Activated naive CD8-positive, alpha-beta T cell (primary cell): Measurements from ENCODE around the gene CBS.
"Not testable (repeated sequence)": the region's sequence is repeated elsewhere in the genome, so short reads cannot be mapped to it uniquely, and the experiment has no call there.

ENCODE experiments used
- H3K27ac Mint-ChIP-seq: one replicate; pipeline ENCODE4 v1.8.0; 2021; ENCODE audit warnings: mixed read lengths
- H3K27me3 Mint-ChIP-seq: one replicate; pipeline ENCODE4 v1.8.0; 2021; ENCODE audit warnings: mixed read lengths
- H3K36me3 Mint-ChIP-seq: one replicate; pipeline ENCODE4 v1.8.0; 2021; ENCODE audit warnings: mixed read lengths
- H3K4me1 Mint-ChIP-seq: one replicate; pipeline ENCODE4 v1.8.0; 2021; ENCODE audit warnings: low read depth, mixed read lengths
- H3K4me3 Mint-ChIP-seq: one replicate; pipeline ENCODE4 v1.8.0; 2021; ENCODE audit warnings: mild to moderate bottlenecking, mixed read lengths
- H3K9me3 Mint-ChIP-seq: one replicate; pipeline ENCODE4 v1.8.0; 2021; ENCODE audit warnings: low read depth, mixed read lengths

CBS gene

DNA sequence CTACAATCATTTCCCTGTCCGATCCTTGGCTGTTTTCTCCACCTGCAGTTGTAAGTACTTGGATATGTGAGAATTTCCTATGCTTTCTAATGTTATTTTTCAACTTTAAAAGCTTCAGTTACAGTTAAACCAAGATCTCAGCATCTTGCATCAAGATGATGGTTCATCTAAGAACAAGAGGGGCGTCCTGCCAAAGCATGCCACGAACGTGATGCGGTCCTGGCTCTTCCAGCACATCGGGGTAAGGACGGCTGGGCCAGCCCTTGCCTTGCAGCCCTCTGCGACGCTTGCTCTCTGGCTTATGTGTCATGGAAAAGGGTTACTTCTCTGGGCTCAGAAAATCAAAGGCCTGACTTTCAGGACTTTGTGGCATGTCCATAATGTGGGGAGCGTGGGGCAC, 54.4 kb downstream of the CBS start:
- Mint-ChIP-seq H3K27ac (no peak overlapping the region), H3K27me3 (no peaks in the 10 kb centered on the region), H3K4me1 (no peaks in the 10 kb centered on the region), H3K9me3 (no peaks in the 10 kb centered on the region), H3K4me3 (no peak overlapping the region), H3K36me3 (peaks cover 21% of the 10 kb centered on the region)

DNA sequence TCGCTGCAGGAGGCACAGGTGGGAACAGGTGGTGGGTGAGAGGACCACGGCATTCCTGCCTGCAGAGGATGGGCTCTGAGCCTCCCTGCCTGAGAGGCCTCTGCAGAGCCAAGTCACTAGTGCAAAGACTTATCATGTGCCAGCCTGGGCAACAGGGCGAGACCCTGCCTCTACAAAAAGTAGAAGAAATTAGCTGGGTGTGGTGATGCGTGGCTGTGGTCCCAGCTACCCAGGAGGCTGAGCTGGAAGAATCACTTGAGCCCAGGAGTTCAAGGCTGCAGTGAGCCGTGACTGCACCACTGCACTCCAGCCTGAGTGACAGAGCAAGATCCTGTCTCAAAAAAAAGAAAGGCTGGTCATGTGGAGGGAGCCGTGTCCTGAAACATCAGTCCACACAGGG, 54.9 kb downstream of the CBS start:
- no peaks in the 10 kb centered on the region for H3K9me3 Mint-ChIP-seq
- no peak overlapping the region for H3K4me3 Mint-ChIP-seq
- no peak overlapping the region for H3K27ac Mint-ChIP-seq
- H3K36me3 Mint-ChIP-seq: peaks cover 21% of the 10 kb centered on the region
- H3K4me1 Mint-ChIP-seq: no peaks in the 10 kb centered on the region
- H3K27me3 Mint-ChIP-seq: no peaks in the 10 kb centered on the region

DNA sequence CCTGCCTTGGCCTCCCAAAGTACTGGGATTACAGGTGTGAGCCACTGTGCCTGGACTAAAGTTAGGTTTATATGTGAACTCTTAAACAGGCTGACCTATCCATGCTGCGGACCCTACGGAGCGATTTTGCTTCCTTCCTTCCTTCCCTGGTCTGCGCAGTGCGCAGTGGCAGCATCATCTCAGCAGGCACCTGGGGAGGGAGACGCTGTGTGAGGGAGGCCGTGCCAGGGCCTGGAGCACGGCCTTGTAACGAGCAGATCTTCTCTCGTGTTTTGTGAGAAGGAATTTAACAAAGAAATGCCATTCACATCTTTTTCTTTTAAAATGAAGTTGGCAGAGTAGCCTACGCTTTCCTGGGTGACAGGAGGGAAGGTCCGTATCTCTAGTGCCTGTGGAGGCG, 55.5 kb downstream of the CBS start:
- Mint-ChIP-seq H3K27me3 (no peaks in the 10 kb centered on the region), H3K9me3 (no peaks in the 10 kb centered on the region), H3K4me1 (no peaks in the 10 kb centered on the region), H3K27ac (no peak overlapping the region), H3K4me3 (no peak overlapping the region), H3K36me3 (peaks cover 18% of the 10 kb centered on the region)

DNA sequence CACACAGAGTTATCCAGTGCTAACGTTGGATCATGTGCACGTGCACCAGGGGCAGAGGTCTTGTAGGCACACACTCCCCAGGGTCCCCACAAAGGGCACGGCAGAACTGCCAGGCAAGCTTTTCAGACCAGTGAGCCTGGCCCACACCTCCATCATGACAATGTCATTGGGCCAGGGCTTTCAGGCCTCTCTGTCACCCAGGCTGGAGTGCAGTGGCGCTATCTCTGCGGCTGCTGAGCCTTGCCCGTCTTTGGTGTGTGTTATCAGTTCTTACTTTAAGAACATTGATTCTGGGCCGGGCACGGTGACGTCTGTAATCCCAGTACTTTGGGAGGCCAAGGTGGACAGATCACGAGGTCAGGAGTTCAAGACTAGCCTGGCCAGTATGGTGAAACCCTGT, 57.1 kb downstream of the CBS start:
- Mint-ChIP-seq H3K9me3 (no peaks in the 10 kb centered on the region), H3K4me1 (no peaks in the 10 kb centered on the region), H3K27ac (no peak overlapping the region), H3K27me3 (no peaks in the 10 kb centered on the region), H3K4me3 (no peak overlapping the region), H3K36me3 (peaks cover 19% of the 10 kb centered on the region)

DNA sequence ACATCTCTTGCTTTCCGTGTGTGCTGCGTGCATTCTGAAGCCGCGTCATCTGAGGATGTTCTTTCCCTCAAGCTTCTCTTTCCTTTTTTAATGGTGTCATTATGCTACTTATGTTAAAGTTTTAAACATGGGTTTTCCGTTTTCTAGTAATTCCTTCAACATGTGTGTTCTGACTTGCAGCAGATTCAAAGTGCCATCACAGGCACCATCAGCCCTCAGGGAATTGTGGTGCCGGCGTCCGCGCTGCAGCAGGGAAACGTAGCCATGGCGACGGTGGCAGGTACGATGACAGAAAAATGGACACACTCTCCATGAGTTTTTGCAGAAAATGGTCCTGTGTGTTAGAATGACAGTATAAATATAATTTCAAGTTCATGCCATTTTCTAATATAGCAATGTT, 58.9 kb downstream of the CBS start:
- Mint-ChIP-seq H3K9me3 (no peaks in the 10 kb centered on the region), H3K27ac (no peak overlapping the region), H3K36me3 (peaks cover 17% of the 10 kb centered on the region), H3K27me3 (no peaks in the 10 kb centered on the region), H3K4me1 (no peaks in the 10 kb centered on the region), H3K4me3 (no peak overlapping the region)

DNA sequence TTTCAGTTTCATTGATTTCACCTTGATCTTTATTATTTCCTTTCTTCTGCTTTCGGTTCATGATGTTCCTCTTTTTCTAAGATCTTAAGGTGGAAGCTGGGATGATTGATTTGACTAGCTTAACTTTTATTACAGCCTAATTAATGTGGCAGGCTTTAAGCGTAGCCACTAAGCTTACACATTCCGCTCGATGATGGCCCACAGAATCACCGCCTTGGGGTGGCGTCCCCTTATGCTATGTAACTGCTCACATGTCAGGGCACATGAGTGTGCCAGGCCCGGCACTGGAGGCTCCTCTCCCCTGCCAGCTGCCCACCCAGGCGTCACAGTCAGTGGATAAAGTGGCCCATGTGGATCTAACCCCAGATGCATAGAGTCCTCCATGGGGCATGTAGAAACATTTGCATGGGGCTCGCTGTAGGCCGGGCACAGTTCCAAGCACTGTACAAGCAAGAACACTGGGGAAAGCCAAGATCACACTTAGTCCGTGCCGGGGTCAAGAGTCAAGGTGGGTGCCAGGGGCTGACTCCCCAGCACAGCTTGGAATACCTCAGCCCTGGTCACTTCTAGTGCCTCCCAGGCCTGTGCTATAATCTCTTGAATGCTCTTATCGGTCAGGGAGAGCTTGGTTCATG, 59.6 kb downstream of the CBS start:
- Mint-ChIP-seq H3K4me1 (no peaks in the 10 kb centered on the region), H3K36me3 (peaks cover 13% of the 10 kb centered on the region), H3K4me3 (no peak overlapping the region), H3K27ac (no peak overlapping the region), H3K27me3 (no peaks in the 10 kb centered on the region), H3K9me3 (no peaks in the 10 kb centered on the region)

DNA sequence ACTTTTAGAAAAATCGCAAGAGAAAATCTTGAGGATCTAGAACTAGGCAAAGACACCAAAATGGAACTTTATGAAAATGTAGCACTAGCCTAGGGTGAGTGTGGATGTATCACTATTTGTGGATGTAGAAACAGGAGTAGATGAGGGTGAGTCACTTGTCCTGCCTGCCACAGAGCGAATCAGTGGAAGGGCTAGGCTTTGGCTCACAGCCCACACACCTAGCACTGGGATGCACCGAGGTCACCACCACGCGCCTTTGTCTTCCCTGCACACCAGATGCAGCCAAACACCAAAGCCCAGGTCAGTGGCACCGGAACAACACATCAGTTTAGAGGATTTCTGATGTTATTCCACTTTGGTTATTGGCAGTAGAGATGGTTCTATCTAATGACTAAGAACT, 63.0 kb downstream of the CBS start:
- Mint-ChIP-seq H3K9me3 (no peaks in the 10 kb centered on the region), H3K4me1 (no peaks in the 10 kb centered on the region), H3K27ac (no peak overlapping the region), H3K27me3 (no peaks in the 10 kb centered on the region), H3K36me3 (peaks cover 14% of the 10 kb centered on the region), H3K4me3 (no peak overlapping the region)

DNA sequence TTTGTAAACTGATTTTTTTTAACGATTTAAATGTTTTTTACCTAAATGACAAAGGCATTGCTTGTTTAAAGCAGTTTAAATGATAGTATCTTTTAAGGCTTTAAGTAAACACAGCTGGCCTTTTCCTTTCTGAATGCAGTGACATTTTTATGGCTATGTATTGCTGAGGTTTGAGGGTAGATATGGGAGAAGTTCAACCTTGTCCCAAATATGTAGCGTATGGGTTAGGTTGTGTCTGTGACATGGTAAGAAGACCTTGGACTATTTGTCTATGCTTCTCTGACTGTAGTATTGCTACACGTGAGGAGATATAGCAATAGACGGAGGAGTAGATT, 68.8 kb downstream of the CBS start:
- no peak overlapping the region for H3K27ac Mint-ChIP-seq
- no peaks in the 10 kb centered on the region for H3K9me3 Mint-ChIP-seq
- peaks cover 15% of the 10 kb centered on the region for H3K36me3 Mint-ChIP-seq
- H3K4me3 Mint-ChIP-seq: no peak overlapping the region
- H3K27me3 Mint-ChIP-seq: no peaks in the 10 kb centered on the region
- H3K4me1 Mint-ChIP-seq: peaks cover 1% of the 10 kb centered on the region

DNA sequence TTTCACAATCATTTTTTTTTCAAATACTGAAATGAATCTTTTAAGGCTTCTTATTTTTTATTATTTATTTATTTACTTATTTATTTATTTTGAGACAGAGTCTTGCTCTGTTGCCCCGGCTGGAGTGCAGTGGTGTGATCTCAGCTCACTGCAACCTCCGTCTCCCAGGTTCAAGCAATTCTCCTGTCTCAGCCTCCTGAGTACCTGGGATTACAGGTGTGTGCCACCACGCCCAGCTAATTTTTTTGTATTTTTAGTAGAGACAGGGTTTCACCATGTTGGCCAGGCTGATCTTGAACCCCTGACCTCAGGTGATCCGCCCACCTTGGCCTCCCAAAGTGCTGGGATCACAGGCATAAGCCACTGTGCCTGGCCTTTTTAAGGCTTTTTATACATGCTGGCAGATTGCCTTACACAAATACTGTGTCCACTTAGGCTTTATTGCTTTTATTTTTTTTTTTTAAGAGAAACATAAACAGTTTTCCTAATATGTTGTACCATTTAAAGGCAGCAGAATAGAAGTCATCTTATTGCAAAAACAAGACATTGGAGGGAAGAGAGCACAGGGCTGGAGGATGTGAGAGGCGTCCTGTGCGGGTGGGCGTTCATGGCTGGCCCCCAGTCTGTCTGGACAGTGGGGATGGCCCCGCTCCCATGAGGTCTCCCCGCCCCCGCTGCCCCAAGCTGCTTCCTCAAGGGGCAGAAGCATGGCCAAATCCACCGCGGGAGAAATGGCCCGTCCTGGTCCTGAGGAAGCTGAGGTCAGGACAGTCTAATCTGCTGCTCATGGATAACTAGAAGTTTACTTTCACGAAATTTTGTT, 69.4 kb downstream of the CBS start:
- peaks cover 13% of the 10 kb centered on the region for H3K36me3 Mint-ChIP-seq
- not testable (repeated sequence) for H3K4me1 Mint-ChIP-seq, H3K27ac Mint-ChIP-seq, H3K9me3 Mint-ChIP-seq, H3K27me3 Mint-ChIP-seq, H3K4me3 Mint-ChIP-seq

DNA sequence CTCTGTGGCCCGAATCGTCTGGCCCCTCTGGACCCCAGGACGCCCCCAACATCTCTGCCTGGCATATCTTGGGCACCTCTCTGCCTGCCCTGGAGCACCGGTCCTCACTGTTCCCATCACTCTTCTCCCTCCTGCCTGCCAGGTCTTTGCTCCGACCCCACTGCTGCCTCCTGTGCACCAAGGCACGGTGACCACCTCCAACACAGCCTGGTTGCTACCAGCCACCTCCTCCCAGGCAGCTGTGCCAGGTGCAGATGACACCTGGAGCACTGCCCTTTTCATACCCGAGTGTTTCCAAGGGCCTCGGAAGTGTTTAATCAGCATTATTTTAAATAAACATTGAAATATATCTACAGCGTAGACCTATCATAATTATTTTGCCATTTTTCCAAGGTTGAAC, 70.0 kb downstream of the CBS start:
- H3K4me1 Mint-ChIP-seq: peaks cover 3% of the 10 kb centered on the region
- H3K4me3 Mint-ChIP-seq: no peak overlapping the region
- H3K36me3 Mint-ChIP-seq: peaks cover 13% of the 10 kb centered on the region
- no peaks in the 10 kb centered on the region for H3K27me3 Mint-ChIP-seq
- no peaks in the 10 kb centered on the region for H3K9me3 Mint-ChIP-seq
- H3K27ac Mint-ChIP-seq: no peak overlapping the region

DNA sequence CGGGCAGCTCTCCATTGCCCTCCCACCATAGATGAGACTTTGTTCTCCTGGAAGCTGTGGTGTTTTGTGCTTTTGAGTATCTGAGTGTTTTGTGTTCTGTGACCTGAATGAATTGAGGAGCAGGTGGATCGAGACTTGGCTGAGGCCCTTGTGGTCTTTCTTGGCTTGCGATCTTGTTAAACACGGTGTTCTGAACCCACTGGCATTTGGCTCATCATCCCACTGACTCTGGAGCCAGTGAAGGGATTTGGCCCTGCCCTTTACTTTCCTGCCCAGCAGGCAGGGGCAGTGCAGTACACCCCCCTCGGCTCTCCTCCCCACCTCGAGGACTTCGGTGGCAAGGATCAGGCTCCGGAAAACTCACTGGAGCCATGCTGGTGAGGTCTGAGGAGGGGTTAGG, 70.7 kb downstream of the CBS start:
- H3K27ac Mint-ChIP-seq: no peak overlapping the region
- peaks cover 16% of the 10 kb centered on the region for H3K36me3 Mint-ChIP-seq

More for the DNA sequence above, 70.7 kb downstream of the CBS start:
- Mint-ChIP-seq H3K27me3 (no peaks in the 10 kb centered on the region), H3K9me3 (no peaks in the 10 kb centered on the region), H3K4me1 (peaks cover 3% of the 10 kb centered on the region), H3K4me3 (no peak overlapping the region)
